HFF-Myc (cell line): Measurements from ENCODE around the gene SMOC1.

Experiments
- DNase-seq: peaks from one replicate; pipeline ENCODE4 v3.0.0-alpha.2; 2011; ENCODE audit warnings: low read depth; ENCODE audit errors: extremely low read depth
- H3K4me3 ChIP-seq: replicated peaks from 2 replicates; pipeline ENCODE4 v1.5.1; 2011; ENCODE audit warnings: low read depth, mild to moderate bottlenecking, control low read depth, low read length
- CTCF ChIP-seq: IDR thresholded peaks from 2 replicates; pipeline ENCODE4 v1.5.1; 2012; ENCODE audit warnings: mild to moderate bottlenecking, low read depth, low read length, control low read depth; ENCODE audit errors: missing control alignments

The SMOC1 gene

GRCh38 chr14:69945912-69946311, 66.7 kb downstream of the SMOC1 start:
- no peak overlapping the region for H3K4me3 ChIP-seq
- no peak for DNase-seq
- no peak for TF ChIP-seq CTCF

- TF ChIP-seq CTCF, result no peak
- no peak for DNase-seq
These were observed 69.1 kb downstream of the SMOC1 start for GRCh38 chr14:69948351-69948750.

GRCh38 chr14:69951263-69951662, 72.0 kb downstream of the SMOC1 start:
- DNase-seq, result no peak
- no peak overlapping the region for H3K4me3 ChIP-seq
- TF ChIP-seq CTCF, result no peak

More at GRCh38 chr14:69948351-69948750, 69.1 kb downstream of the SMOC1 start:
- no peak overlapping the region for H3K4me3 ChIP-seq

- no peak for DNase-seq
- TF ChIP-seq CTCF, result no peak
- H3K4me3 ChIP-seq, result no peak overlapping the region
These were observed 72.7 kb downstream of the SMOC1 start for GRCh38 chr14:69951935-69952334.

- H3K4me3 ChIP-seq, result no peak overlapping the region
- DNase-seq, result no peak
- TF ChIP-seq CTCF, result no peak
These were observed 74.2 kb downstream of the SMOC1 start for GRCh38 chr14:69953266-69953915.

- DNase-seq, result no peak
- no peak for TF ChIP-seq CTCF
- no peak overlapping the region for H3K4me3 ChIP-seq
These were observed 76.9 kb downstream of the SMOC1 start for GRCh38 chr14:69955855-69956845.
